Measurements from ENCODE around the gene SEMA6A.

The SEMA6A gene

DNA sequence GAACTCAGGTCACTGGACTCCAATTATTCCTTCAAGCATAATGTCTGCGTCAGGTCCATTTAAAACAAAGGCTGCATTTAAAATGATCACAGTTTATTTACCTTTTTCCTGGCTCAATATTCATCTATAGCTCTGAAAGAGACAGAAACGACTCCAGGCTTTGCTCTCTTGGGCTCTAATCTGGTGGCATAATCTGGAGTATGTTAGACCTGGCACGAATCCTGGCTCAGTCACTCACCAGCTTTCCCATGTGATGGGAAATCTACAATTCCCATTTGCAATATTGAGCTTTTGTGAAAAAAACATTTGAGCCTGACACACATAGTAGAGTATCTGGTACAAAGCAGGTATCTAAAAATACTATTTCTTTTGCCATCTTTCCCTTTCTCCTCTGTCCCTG lies 155.8 kb downstream of the SEMA6A start:
- no peak for DNase-seq
- no peaks in the 10 kb centered on the region for H3K27me3 ChIP-seq (replicated peaks; ENCODE audit: control insufficient read depth, insufficient read depth, low read length, poor library complexity, severe bottlenecking)
- H3K27ac ChIP-seq (ENCODE audit: insufficient read depth, low read length, poor library complexity, severe bottlenecking), result no peak overlapping the region
- no peaks in the 10 kb centered on the region for H3K4me1 ChIP-seq (ENCODE audit: control insufficient read depth, insufficient read depth, low read length, poor library complexity, severe bottlenecking)
- H3K36me3 ChIP-seq (ENCODE audit: control insufficient read depth, insufficient read depth, low read length), result no peaks in the 10 kb centered on the region
- no peaks in the 10 kb centered on the region for H3K9me3 ChIP-seq (ENCODE audit: control insufficient read depth, low read length)
- no peak overlapping the region for H3K4me3 ChIP-seq (ENCODE audit: insufficient read depth, low read depth, low read length, poor library complexity, severe bottlenecking)

DNA sequence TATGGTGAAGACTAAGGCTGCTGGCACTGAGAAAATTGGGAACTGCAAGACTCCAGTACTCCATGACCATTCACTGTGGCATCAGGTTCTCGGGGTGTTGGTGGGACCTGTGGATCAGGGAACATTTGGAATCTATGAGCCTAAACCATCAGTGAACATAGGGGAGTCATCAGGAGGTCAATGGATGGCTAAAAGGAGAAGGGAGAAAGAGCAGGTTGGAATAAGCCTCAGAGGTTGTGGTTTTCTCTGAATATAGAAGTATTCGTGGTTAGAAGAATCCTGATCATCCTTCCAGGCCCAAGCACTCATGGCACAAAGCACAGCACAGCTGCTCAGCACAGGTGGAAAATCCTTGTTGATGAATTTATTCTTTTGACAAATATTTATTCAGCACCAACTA lies 156.6 kb downstream of the SEMA6A start:
- H3K4me3 ChIP-seq (ENCODE audit: insufficient read depth, low read depth, low read length, poor library complexity, severe bottlenecking), result no peak overlapping the region
- H3K4me1 ChIP-seq (ENCODE audit: control insufficient read depth, insufficient read depth, low read length, poor library complexity, severe bottlenecking), result no peaks in the 10 kb centered on the region
- no peaks in the 10 kb centered on the region for H3K36me3 ChIP-seq (ENCODE audit: control insufficient read depth, insufficient read depth, low read length)
- no peaks in the 10 kb centered on the region for H3K27me3 ChIP-seq (replicated peaks; ENCODE audit: control insufficient read depth, insufficient read depth, low read length, poor library complexity, severe bottlenecking)
- H3K27ac ChIP-seq (ENCODE audit: insufficient read depth, low read length, poor library complexity, severe bottlenecking), result no peak overlapping the region
- no peak for DNase-seq
- no peaks in the 10 kb centered on the region for H3K9me3 ChIP-seq (ENCODE audit: control insufficient read depth, low read length)

DNA sequence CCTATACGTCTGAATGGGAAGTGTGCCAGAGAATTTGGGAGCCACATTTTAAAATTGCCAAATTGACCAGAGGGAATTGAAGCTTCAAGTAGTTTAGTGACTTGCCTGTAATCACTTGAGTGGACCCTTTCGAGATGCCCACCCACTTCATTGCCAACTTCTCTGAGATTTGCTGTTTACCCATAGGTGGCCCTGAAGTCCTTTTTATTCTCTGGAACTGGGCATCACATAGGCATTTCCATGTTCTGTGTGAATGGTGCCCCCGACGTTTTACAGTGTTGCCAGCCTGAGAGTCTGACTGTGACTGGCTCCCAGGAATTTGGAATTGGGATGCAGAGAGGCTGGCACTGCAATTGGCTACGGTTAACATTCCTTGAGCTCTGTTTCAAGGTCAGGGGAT lies 158.6 kb downstream of the SEMA6A start:
- Histone ChIP-seq H3K27me3 (replicated peaks; ENCODE audit: control insufficient read depth, insufficient read depth, low read length, poor library complexity, severe bottlenecking) (no peaks in the 10 kb centered on the region), H3K36me3 (ENCODE audit: control insufficient read depth, insufficient read depth, low read length) (no peaks in the 10 kb centered on the region), H3K4me3 (ENCODE audit: insufficient read depth, low read depth, low read length, poor library complexity, severe bottlenecking) (no peak overlapping the region), H3K27ac (ENCODE audit: insufficient read depth, low read length, poor library complexity, severe bottlenecking) (no peak overlapping the region), H3K4me1 (ENCODE audit: control insufficient read depth, insufficient read depth, low read length, poor library complexity, severe bottlenecking) (no peaks in the 10 kb centered on the region), H3K9me3 (ENCODE audit: control insufficient read depth, low read length) (no peaks in the 10 kb centered on the region)
- no peak for DNase-seq

DNA sequence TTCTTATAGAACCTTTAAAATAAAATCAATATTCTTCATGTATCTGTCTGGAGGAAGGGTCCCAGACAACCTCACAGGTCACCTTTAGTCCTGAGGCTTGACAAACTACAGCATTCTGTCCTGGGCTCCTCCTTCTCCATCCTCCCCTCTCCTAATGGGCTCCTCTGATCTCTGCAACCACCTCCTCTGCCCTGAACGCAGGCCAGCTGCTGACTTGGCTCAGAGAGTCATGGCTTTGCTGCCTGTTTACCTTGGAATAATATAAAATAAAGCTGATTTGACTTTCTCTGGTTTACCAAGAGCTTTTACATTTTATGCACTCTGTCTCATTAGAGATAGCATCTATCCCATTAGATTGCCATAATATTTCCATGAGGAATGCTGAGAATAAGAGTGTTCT lies 159.4 kb downstream of the SEMA6A start:
- H3K9me3 ChIP-seq (ENCODE audit: control insufficient read depth, low read length), result no peaks in the 10 kb centered on the region
- H3K36me3 ChIP-seq (ENCODE audit: control insufficient read depth, insufficient read depth, low read length), result no peaks in the 10 kb centered on the region
- no peak for DNase-seq
- H3K4me3 ChIP-seq (ENCODE audit: insufficient read depth, low read depth, low read length, poor library complexity, severe bottlenecking), result no peak overlapping the region
- H3K27ac ChIP-seq (ENCODE audit: insufficient read depth, low read length, poor library complexity, severe bottlenecking), result no peak overlapping the region
- no peaks in the 10 kb centered on the region for H3K4me1 ChIP-seq (ENCODE audit: control insufficient read depth, insufficient read depth, low read length, poor library complexity, severe bottlenecking)
- no peaks in the 10 kb centered on the region for H3K27me3 ChIP-seq (replicated peaks; ENCODE audit: control insufficient read depth, insufficient read depth, low read length, poor library complexity, severe bottlenecking)

DNA sequence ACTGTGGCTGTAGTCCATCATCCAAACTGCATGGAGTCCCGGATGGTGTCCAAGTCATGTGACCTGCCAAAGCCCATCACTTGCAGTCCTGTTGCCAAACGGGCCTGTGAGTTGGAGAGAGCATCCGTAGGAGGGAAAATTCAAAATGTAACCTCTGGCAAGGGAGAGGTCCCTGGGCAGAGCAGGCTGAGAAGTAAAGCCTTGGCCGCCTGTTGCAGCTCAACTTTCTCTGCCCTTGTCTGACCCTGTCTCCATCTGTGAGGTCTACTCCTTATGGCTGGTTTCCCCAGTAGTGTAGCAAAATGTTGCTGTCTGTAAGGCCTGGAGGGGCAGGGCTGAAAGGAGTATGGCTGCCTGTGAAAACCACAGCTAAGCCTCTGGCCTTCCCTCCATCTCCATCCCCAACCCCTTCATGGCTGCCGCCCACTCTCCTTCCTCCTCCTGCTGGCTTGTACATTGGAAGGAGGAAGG lies 163.5 kb downstream of the SEMA6A start:
- Histone ChIP-seq H3K27ac (ENCODE audit: insufficient read depth, low read length, poor library complexity, severe bottlenecking) (no peak overlapping the region), H3K4me1 (ENCODE audit: control insufficient read depth, insufficient read depth, low read length, poor library complexity, severe bottlenecking) (no peaks in the 10 kb centered on the region), H3K9me3 (ENCODE audit: control insufficient read depth, low read length) (no peaks in the 10 kb centered on the region), H3K27me3 (replicated peaks; ENCODE audit: control insufficient read depth, insufficient read depth, low read length, poor library complexity, severe bottlenecking) (no peaks in the 10 kb centered on the region), H3K4me3 (ENCODE audit: insufficient read depth, low read depth, low read length, poor library complexity, severe bottlenecking) (no peak overlapping the region), H3K36me3 (ENCODE audit: control insufficient read depth, insufficient read depth, low read length) (no peaks in the 10 kb centered on the region)
- no peak for DNase-seq

DNA sequence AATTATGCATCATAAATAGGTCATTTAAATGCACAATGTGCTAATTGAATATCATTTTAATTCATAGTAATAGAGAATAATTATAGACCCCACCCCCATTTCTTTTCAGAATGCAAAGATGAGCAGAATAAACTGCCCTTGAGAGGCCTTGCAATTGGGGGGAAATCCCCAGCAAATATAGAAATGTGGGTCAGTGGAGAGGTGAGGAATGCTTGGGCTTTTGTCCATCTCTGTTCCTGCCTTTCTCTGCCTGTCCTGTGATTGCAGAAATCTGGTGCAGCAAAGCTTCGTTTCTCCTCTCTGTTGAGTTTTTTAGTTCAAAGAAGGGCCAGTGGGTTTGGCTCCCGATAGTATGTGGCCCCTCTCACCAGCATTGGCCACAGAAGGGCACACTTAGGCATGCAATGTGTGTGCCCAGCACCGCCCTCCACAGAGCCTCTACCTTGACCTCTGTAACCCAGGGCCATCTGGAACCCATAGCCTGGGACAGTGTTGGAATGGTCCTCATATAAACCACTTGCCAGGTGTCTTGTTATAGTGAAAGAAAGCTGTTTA lies 164.2 kb downstream of the SEMA6A start:
- Histone ChIP-seq H3K4me3 (ENCODE audit: insufficient read depth, low read depth, low read length, poor library complexity, severe bottlenecking) (no peak overlapping the region), H3K4me1 (ENCODE audit: control insufficient read depth, insufficient read depth, low read length, poor library complexity, severe bottlenecking) (no peaks in the 10 kb centered on the region), H3K36me3 (ENCODE audit: control insufficient read depth, insufficient read depth, low read length) (no peaks in the 10 kb centered on the region), H3K27ac (ENCODE audit: insufficient read depth, low read length, poor library complexity, severe bottlenecking) (no peak overlapping the region), H3K27me3 (replicated peaks; ENCODE audit: control insufficient read depth, insufficient read depth, low read length, poor library complexity, severe bottlenecking) (no peaks in the 10 kb centered on the region), H3K9me3 (ENCODE audit: control insufficient read depth, low read length) (no peaks in the 10 kb centered on the region)
- no peak for DNase-seq

DNA sequence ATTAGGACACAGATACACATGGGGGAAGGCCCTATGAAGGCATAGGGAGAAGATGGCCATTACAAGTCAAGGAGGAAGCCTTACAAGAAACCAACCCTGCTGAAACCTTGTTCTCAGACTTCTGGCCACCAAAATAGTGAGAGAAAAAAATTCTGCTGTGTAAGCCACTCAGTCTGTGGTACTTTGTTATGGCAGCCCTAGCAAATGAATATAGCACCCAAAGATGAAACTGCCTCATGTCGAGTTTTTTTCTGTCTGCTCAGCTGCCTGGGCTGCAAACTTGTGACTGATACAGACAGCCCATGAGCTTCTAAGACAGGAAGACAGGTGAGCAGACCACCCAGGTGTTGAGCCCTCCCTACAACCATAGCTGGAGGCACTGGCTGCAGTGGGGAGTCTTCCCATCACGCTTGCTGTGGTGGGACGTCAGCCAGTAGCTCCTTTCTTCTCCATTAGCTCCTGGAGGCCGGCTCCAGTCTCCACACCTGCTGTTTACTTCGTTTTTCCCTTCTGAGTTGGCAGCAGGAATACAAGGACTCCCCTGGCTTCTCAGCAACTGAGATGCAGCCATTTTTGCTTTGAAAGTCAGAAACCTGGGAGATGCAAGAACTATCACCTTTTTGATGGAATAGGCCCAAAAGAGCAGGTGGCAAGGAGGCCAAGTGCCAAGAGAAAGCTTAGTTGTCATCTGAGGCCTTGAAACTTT lies 164.9 kb downstream of the SEMA6A start:
- Histone ChIP-seq H3K36me3 (ENCODE audit: control insufficient read depth, insufficient read depth, low read length) (no peaks in the 10 kb centered on the region), H3K9me3 (ENCODE audit: control insufficient read depth, low read length) (no peaks in the 10 kb centered on the region), H3K4me3 (ENCODE audit: insufficient read depth, low read depth, low read length, poor library complexity, severe bottlenecking) (no peak overlapping the region), H3K27me3 (replicated peaks; ENCODE audit: control insufficient read depth, insufficient read depth, low read length, poor library complexity, severe bottlenecking) (no peaks in the 10 kb centered on the region), H3K4me1 (ENCODE audit: control insufficient read depth, insufficient read depth, low read length, poor library complexity, severe bottlenecking) (no peaks in the 10 kb centered on the region), H3K27ac (ENCODE audit: insufficient read depth, low read length, poor library complexity, severe bottlenecking) (no peak overlapping the region)
- DNase-seq, result no peak

DNA sequence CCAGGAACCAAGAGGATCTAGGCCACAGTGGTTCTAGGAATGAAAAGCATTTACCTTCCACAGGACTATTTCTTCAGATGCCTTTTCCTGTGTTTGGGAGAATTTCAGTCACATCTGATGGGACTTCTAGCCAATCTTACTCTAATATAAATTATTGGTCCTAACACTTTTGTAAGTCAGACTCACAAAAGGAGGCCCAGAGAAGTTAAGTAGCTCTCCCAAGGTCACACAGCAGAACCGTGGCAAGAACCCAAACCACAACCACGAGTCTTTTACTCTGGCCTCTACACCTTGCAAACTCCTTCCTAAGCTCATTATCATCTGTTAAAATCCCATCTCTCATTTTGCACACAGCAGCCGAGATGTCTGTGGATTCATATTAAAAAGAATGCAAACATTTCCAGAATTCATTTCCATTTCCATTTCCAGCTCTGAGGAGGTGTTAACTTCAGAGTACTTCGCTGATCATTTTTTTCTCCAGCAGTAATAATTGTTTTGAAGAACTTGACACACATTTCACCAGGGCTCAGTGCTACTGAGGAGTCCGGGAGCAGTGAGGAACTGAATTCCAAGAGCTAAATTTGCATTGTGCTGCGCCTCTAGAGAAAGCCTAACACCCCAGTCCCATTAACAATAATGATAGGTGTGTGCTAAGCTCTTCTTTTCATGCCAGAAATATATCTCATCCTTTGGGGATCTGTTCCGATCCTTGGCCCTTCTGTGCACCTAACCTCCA lies 168.1 kb downstream of the SEMA6A start:
- DNase-seq, result no peak
- H3K4me1 ChIP-seq (ENCODE audit: control insufficient read depth, insufficient read depth, low read length, poor library complexity, severe bottlenecking), result no peaks in the 10 kb centered on the region
- no peak overlapping the region for H3K4me3 ChIP-seq (ENCODE audit: insufficient read depth, low read depth, low read length, poor library complexity, severe bottlenecking)
- H3K36me3 ChIP-seq (ENCODE audit: control insufficient read depth, insufficient read depth, low read length), result no peaks in the 10 kb centered on the region
- H3K27me3 ChIP-seq (replicated peaks; ENCODE audit: control insufficient read depth, insufficient read depth, low read length, poor library complexity, severe bottlenecking), result no peaks in the 10 kb centered on the region
- no peak overlapping the region for H3K27ac ChIP-seq (ENCODE audit: insufficient read depth, low read length, poor library complexity, severe bottlenecking)
- no peaks in the 10 kb centered on the region for H3K9me3 ChIP-seq (ENCODE audit: control insufficient read depth, low read length)

DNA sequence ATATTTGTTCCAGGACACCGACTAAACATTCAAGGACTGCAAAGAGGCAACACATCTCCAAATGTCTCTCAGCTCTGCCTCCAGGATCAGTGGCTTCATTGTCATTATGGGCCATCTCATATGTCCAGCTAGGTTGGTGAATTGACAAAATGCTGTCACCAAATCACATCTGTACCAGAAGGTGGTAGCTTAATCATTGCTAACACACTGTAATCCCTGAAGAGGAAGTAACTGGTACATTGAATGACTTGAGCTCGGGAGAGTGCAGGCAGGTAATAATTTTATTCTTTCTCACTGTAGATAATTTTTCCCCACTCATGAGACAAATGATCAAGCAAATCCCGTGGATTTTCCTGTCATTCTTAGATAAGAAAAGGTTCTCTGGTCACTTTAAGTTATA lies 169.8 kb downstream of the SEMA6A start:
- DNase-seq, result no peak
- no peaks in the 10 kb centered on the region for H3K9me3 ChIP-seq (ENCODE audit: control insufficient read depth, low read length)
- H3K4me3 ChIP-seq (ENCODE audit: insufficient read depth, low read depth, low read length, poor library complexity, severe bottlenecking), result no peak overlapping the region
- no peak overlapping the region for H3K27ac ChIP-seq (ENCODE audit: insufficient read depth, low read length, poor library complexity, severe bottlenecking)
- no peaks in the 10 kb centered on the region for H3K4me1 ChIP-seq (ENCODE audit: control insufficient read depth, insufficient read depth, low read length, poor library complexity, severe bottlenecking)
- no peaks in the 10 kb centered on the region for H3K36me3 ChIP-seq (ENCODE audit: control insufficient read depth, insufficient read depth, low read length)
- H3K27me3 ChIP-seq (replicated peaks; ENCODE audit: control insufficient read depth, insufficient read depth, low read length, poor library complexity, severe bottlenecking), result no peaks in the 10 kb centered on the region

DNA sequence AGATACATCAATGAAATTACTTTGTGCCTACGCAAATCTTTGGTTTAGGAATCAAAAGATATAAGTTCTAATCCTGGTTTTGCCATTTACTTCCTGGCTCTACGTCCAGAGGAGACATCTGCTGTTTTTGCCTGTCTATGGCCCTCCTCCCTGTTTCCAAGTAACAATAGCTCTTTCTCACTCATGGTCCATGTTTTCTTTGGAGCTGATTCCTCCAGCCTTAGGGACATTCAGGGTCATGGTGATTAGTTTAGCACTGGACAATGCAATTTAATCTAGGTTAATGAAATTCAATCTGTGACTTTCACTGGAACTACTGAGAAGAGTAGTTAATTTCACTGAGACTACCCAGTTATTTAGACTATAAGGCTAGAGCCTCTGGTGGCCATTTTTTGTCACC lies 170.6 kb downstream of the SEMA6A start:
- no peaks in the 10 kb centered on the region for H3K36me3 ChIP-seq (ENCODE audit: control insufficient read depth, insufficient read depth, low read length)
- H3K27me3 ChIP-seq (replicated peaks; ENCODE audit: control insufficient read depth, insufficient read depth, low read length, poor library complexity, severe bottlenecking), result no peaks in the 10 kb centered on the region
- H3K27ac ChIP-seq (ENCODE audit: insufficient read depth, low read length, poor library complexity, severe bottlenecking), result no peak overlapping the region
- no peaks in the 10 kb centered on the region for H3K4me1 ChIP-seq (ENCODE audit: control insufficient read depth, insufficient read depth, low read length, poor library complexity, severe bottlenecking)
- no peak overlapping the region for H3K4me3 ChIP-seq (ENCODE audit: insufficient read depth, low read depth, low read length, poor library complexity, severe bottlenecking)
- no peaks in the 10 kb centered on the region for H3K9me3 ChIP-seq (ENCODE audit: control insufficient read depth, low read length)
- no peak for DNase-seq

All from effector memory CD4-positive, alpha-beta T cell (primary cell).